K562 (cell line): ENCODE measurements around the gene GULP1. TPM values are rescaled to one million over a fixed set of nuclear protein-coding genes. Genes with fewer than 3 reads are reported as not detected.
A peak's percentile ranks its signal among the peaks of the same experiment; 100 is the strongest.

Experiments
- ATAC-seq: fragments of 200-7000 bp; cut with Tn5 transposase; 3 replicates; pipeline ENCODE4 v1.9.1; 2020; ENCODE audit warnings: moderate library complexity
- BruUV-seq: library from RNA; stranded (reverse); fragments of 400-500 nt; replicated peaks from 2 replicates; lab custom pipeline; 2021; lab: Mats Ljungman, UMichigan
- CTCF ChIA-PET: fragments of 300-600 bp; formaldehyde crosslinking; extraction: SDS; loops from one replicate; lab custom pipeline; 2021; ENCODE audit warnings: low intra/inter-chr PET ratio; lab: Yijun Ruan, JAX
- POLR2A ChIA-PET: fragments of 300-600, 350-650 bp; sonication (Branson Sonifier 250); formaldehyde crosslinking; extraction: SDS; loops from one replicate; lab custom pipeline; 2021; ENCODE audit warnings: antibody characterized with exemption, inconsistent platforms; lab: Yijun Ruan, JAX
- DNase-seq, 4 experiments: peaks; one replicate each; pipeline versions ENCODE4 v3.0.0 to v3.0.0-alpha.2; 2011 to 2018; ENCODE audit warnings: low spot score in 3 of 4, mixed read lengths in 3 of 4; ENCODE audit errors: extremely low read depth in 1 of 4
- FAIRE-seq: peaks from 2 replicates; lab custom pipeline; 2011; peaks lifted over from hg19 to GRCh38; lab: Jason Lieb, UNC
- H2AFZ ChIP-seq: 2 replicates; pipeline ENCODE4 v1.6.0; 2011; ENCODE audit warnings: low read depth, low read length, control low read depth, inconsistent platforms
- H3K27ac ChIP-seq: fragments of 200-600 bp; 3 replicates; pipeline ENCODE4 v1.8.0; 2011; ENCODE audit warnings: low read depth, mild to moderate bottlenecking, control low read depth, inconsistent platforms, low read length, moderate library complexity, mixed read lengths; ENCODE audit errors: extremely low read depth
- H3K27me3 ChIP-seq, 2 experiments: fragments of 300-600 bp in 1 of 2; 2 replicates in 1 of 2; 3 replicates in 1 of 2; pipeline versions ENCODE4 v1.6.0 to v1.8.0; 2011; ENCODE audit warnings: inconsistent platforms in 2 of 2, low read length in 2 of 2, mild to moderate bottlenecking in 1 of 2, mixed read lengths in 1 of 2, moderate library complexity in 1 of 2; ENCODE audit not compliant: control insufficient read depth in 2 of 2, insufficient read depth in 2 of 2
- H3K36me3 ChIP-seq: fragments of 300-600 bp; 3 replicates; pipeline ENCODE4 v1.8.0; 2011; ENCODE audit warnings: mild to moderate bottlenecking, low read length, inconsistent platforms; ENCODE audit not compliant: control insufficient read depth, insufficient read depth
- H3K4me1 ChIP-seq, 2 experiments: fragments of 200-600 bp in 1 of 2; replicated peaks in 1 of 2; 2 replicates in 1 of 2; 3 replicates in 1 of 2; pipeline versions ENCODE4 v1.5.1 to v1.8.0; 2011; ENCODE audit warnings: inconsistent platforms in 2 of 2, low read length in 2 of 2, mild to moderate bottlenecking in 1 of 2, mixed read lengths in 1 of 2, moderate library complexity in 1 of 2; ENCODE audit not compliant: control insufficient read depth in 2 of 2, insufficient read depth in 2 of 2
- H3K4me2 ChIP-seq: 2 replicates; pipeline ENCODE4 v1.6.1; 2011; ENCODE audit warnings: low read length, control low read depth, inconsistent platforms, mixed read lengths; ENCODE audit not compliant: insufficient read depth
- H3K4me3 ChIP-seq: fragments of 200-600 bp; sonication (generic), shearing (Covaris generic); 2 replicates; pipeline ENCODE4 v1.5.1; 2016; ENCODE audit warnings: control low read depth, inconsistent platforms
- H3K79me2 ChIP-seq: fragments of 200-600 bp; 3 replicates; pipeline ENCODE4 v1.8.0; 2011; ENCODE audit warnings: low read length, inconsistent platforms; ENCODE audit not compliant: control insufficient read depth, insufficient read depth
- H3K9ac ChIP-seq, 2 experiments: 2 replicates each; pipeline versions ENCODE4 v1.6.0 to v1.6.1; 2011; ENCODE audit warnings: low read depth in 2 of 2, low read length in 2 of 2, control low read depth in 1 of 2, inconsistent platforms in 1 of 2, mild to moderate bottlenecking in 1 of 2, mixed read lengths in 1 of 2; ENCODE audit not compliant: insufficient read depth in 1 of 2
- H3K9me1 ChIP-seq: one replicate; pipeline ENCODE4 v1.6.0; 2011; ENCODE audit warnings: inconsistent platforms, mild to moderate bottlenecking, low read length, moderate library complexity; ENCODE audit not compliant: control insufficient read depth, insufficient read depth
- H3K9me3 ChIP-seq: replicated peaks from 2 replicates; pipeline ENCODE4 v1.5.1; 2011; ENCODE audit warnings: low read depth, low read length, inconsistent platforms; ENCODE audit not compliant: control insufficient read depth, insufficient read depth
- H4K20me1 ChIP-seq: replicated peaks from 2 replicates; pipeline ENCODE4 v1.6.1; 2011; ENCODE audit warnings: low read length, inconsistent platforms, mixed read lengths; ENCODE audit not compliant: control insufficient read depth, insufficient read depth
- FOS ChIP-seq: IDR thresholded peaks from 3 replicates; pipeline ENCODE4 v1.6.1; 2011; ENCODE audit not compliant: insufficient read length; ENCODE audit errors: extremely low read depth
- GTF2A2 ChIP-seq: IDR thresholded peaks from 2 replicates; pipeline ENCODE4 v1.6.1; 2016; ENCODE audit warnings: mild to moderate bottlenecking, missing genetic modification characterization, missing compliant biosample characterization
- HEY1 ChIP-seq: fragments of 250-450 bp; sonication (Bioruptor Pico); IDR thresholded peaks from 2 replicates; pipeline ENCODE4 v1.5.0; 2020; ENCODE audit warnings: mild to moderate bottlenecking, moderate library complexity, borderline replicate concordance
- PCBP2 ChIP-seq: fragments of 200-400 bp; formaldehyde crosslinking; IDR thresholded peaks from 2 replicates; pipeline ENCODE4 v1.6.1; 2018; ENCODE audit warnings: low read length, low read depth, mild to moderate bottlenecking, moderate library complexity; ENCODE audit not compliant: poor library complexity, severe bottlenecking
- WGBS: fragments of 100-300 bp; shearing (Covaris generic); methylation state at CpG from one replicate; pipeline ENCODE4 v1.1.6; 2016; ENCODE audit warnings: low coverage, mixed read lengths; ENCODE audit not compliant: insufficient coverage; ENCODE audit errors: missing lambda C conversion rate; 5-methylcytosine and 5-hydroxymethylcytosine counted together
- in situ Hi-C: fragments of 300-500 bp; cut with MboI; formaldehyde crosslinking; loops from 4 replicates; pipeline ENCODE4 v1.15.0; 2018; ENCODE audit warnings: inconsistent platforms, mixed read lengths
- intact Hi-C: fragments of 100-400 bp; cut with micrococcal nuclease; formaldehyde crosslinking; loops from 2 replicates; pipeline ENCODE4 v1.14.2; 2022
- polyA plus RNA-seq, 8 experiments: library from polyadenylated mRNA; depleted of rRNA in 4 of 8; stranded (reverse) in 5 of 8; unstranded in 3 of 8; fragments of >200 nt; fragmentation: Nextera tagmentation in 2 of 8; fragmentation: Illumina TruSeq in 1 of 8; extraction: Ambion mirVana in 2 of 8; extraction: Trizol in 1 of 8; gene quantifications; 2 replicates each; pipeline versions ENCODE4 v1.2.1 to v1.2.3, GENCODE V29; 2011 to 2014; ENCODE audit warnings: inconsistent platforms in 1 of 8, missing spikeins in 1 of 8
- total RNA-seq, 7 experiments: library from RNA; depleted of rRNA in 6 of 7; stranded (reverse); fragments of >200 nt in 6 of 7; fragmentation: Illumina TruSeq in 2 of 7; extraction: Trizol in 2 of 7; gene quantifications; 2 replicates each; pipeline versions ENCODE4 v1.2.1 to v1.2.3, GENCODE V29; 2011 to 2021; ENCODE audit warnings: low replicate concordance in 1 of 7
- TF ChIP-seq, protein P1 (sequence below): fragments of 450-650 bp; IDR thresholded peaks from 2 replicates; pipeline ENCODE4 v1.6.1; 2017; ENCODE audit warnings: antibody characterized with exemption
- TF ChIP-seq, protein P2 (sequence below): IDR thresholded peaks from 2 replicates; pipeline ENCODE4 v1.6.1; 2011; ENCODE audit not compliant: insufficient read length; ENCODE audit errors: extremely low read depth
- TF ChIP-seq, protein P3 (sequence below), 2 experiments: IDR thresholded peaks in 1 of 2; conservative IDR thresholded peaks in 1 of 2; 2 replicates each; pipeline ENCODE4 v1.6.1; 2016; ENCODE audit warnings: low read depth in 2 of 2, mild to moderate bottlenecking in 1 of 2, missing compliant biosample characterization in 1 of 2, missing genetic modification characterization in 1 of 2, moderate library complexity in 1 of 2
- TF ChIP-seq, protein P4 (sequence below): fragments of 450-650 bp; IDR thresholded peaks from 2 replicates; pipeline ENCODE4 v1.6.1; 2016

The GULP1 gene
- total and polyA plus RNA-seq, 9 of the 15 experiments (the other 6 are each of a cell fraction or from before 2014, with no cell fraction given), result 8.5 to 25.3 (median 19.5) TPM

DNA sequence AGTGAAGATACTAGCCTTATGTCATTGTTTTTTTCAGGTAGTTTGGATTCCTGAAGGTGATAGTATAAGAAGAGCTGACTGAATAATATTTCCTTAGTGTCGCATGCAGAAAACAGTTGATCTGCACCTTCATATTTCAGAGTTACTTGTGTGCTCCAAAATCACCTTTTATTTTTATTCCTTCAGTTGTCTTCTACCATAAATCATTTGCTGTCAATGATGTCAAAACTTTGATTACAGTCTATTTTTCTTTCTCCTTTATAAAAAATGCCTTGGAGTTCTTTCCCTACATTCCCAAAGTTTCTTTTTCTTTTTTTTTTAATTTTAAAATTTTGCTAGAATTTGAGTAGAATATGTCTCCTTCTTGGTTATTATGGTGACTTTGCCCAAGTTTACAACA, 142.3 kb downstream of the GULP1 start:
- DNase-seq, result no peak
- in situ Hi-C loops, result no loop called here
- CTCF ChIA-PET, result no interaction called here
- no peak overlapping the region for H3K4me2 ChIP-seq
- H3K9me1 ChIP-seq, result no peaks in the 10 kb centered on the region
- no TSS peak for BruUV-seq
- TF ChIP-seq, protein P1, sequence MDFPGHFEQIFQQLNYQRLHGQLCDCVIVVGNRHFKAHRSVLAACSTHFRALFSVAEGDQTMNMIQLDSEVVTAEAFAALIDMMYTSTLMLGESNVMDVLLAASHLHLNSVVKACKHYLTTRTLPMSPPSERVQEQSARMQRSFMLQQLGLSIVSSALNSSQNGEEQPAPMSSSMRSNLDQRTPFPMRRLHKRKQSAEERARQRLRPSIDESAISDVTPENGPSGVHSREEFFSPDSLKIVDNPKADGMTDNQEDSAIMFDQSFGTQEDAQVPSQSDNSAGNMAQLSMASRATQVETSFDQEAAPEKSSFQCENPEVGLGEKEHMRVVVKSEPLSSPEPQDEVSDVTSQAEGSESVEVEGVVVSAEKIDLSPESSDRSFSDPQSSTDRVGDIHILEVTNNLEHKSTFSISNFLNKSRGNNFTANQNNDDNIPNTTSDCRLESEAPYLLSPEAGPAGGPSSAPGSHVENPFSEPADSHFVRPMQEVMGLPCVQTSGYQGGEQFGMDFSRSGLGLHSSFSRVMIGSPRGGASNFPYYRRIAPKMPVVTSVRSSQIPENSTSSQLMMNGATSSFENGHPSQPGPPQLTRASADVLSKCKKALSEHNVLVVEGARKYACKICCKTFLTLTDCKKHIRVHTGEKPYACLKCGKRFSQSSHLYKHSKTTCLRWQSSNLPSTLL, result no peak
- TF ChIP-seq, protein P2, sequence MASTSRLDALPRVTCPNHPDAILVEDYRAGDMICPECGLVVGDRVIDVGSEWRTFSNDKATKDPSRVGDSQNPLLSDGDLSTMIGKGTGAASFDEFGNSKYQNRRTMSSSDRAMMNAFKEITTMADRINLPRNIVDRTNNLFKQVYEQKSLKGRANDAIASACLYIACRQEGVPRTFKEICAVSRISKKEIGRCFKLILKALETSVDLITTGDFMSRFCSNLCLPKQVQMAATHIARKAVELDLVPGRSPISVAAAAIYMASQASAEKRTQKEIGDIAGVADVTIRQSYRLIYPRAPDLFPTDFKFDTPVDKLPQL, result no peak
- TF ChIP-seq FOS (no peak), PCBP2 (no peak), GTF2A2 (tag) (no peak), HEY1 (no peak)
- TF ChIP-seq, protein P3, sequence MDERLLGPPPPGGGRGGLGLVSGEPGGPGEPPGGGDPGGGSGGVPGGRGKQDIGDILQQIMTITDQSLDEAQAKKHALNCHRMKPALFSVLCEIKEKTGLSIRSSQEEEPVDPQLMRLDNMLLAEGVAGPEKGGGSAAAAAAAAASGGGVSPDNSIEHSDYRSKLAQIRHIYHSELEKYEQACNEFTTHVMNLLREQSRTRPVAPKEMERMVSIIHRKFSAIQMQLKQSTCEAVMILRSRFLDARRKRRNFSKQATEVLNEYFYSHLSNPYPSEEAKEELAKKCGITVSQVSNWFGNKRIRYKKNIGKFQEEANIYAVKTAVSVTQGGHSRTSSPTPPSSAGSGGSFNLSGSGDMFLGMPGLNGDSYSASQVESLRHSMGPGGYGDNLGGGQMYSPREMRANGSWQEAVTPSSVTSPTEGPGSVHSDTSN (CRISPR knock-in tag; IDR thresholded peaks at IDR 0.05; ENCODE audit: low read depth), result no peak
- TF ChIP-seq, protein P3 (tag; conservative IDR thresholded peaks at IDR 0.05; ENCODE audit: low read depth), result peak; percentile 58
- TF ChIP-seq, protein P4, sequence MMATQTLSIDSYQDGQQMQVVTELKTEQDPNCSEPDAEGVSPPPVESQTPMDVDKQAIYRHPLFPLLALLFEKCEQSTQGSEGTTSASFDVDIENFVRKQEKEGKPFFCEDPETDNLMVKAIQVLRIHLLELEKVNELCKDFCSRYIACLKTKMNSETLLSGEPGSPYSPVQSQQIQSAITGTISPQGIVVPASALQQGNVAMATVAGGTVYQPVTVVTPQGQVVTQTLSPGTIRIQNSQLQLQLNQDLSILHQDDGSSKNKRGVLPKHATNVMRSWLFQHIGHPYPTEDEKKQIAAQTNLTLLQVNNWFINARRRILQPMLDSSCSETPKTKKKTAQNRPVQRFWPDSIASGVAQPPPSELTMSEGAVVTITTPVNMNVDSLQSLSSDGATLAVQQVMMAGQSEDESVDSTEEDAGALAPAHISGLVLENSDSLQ, result 0 out of 2 replicates have a peak, but pooled peaks have one; percentile 11
- TF ChIP-seq, all 486 proteins: peak for 2
- Histone ChIP-seq H3K9ac (no peak overlapping the region), H3K36me3 (no peaks in the 10 kb centered on the region), H3K4me3 (no peak overlapping the region), H3K9me3 (no peaks in the 10 kb centered on the region), H3K4me1 (peaks cover 0 to 3% of the 10 kb centered on the region in 2 experiments; a peak in 1 of 5 replicates), H3K27ac (no peak overlapping the region), H4K20me1 (no peaks in the 10 kb centered on the region), H2AFZ (no peak overlapping the region), H3K27me3 (no peaks in the 10 kb centered on the region), H3K79me2 (no peaks in the 10 kb centered on the region; the same call in 2 of the 3 replicates)
- FAIRE-seq (no peak), ATAC-seq (no peak)
- 100% methylated on average over 1 of the region's 1 CpG for WGBS
- intact Hi-C loops, result no loop called here
- POLR2A ChIA-PET, result no interaction called here
